ENCODE results near the gene CCM2L. TPM values are rescaled to one million over a fixed set of nuclear protein-coding genes. Genes with fewer than 3 reads are reported as not detected.
A peak's percentile ranks its signal among the peaks of the same experiment; 100 is the strongest.

The CCM2L gene
- polyA plus RNA-seq, 1 experiment: not detected

DNA sequence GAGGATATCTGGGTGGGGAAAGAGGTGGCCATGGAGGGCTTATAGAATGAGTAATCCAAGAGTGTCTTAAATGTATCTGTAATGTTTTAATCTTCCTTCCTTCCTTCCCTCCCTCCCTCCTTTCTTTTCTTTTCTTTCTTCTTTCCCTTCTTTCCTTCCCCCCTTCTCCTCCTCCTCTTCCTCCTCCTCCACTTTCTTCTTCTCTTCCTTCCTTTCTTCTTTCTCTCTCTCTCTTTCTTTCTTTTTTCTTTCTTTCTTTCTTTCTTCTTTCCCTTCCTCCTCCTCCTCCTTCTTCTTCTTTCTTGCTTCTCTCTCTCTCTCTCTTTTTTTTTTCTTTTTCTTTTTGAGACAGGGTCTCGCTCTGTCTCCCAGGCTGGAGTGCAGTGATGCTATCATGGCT, 49.0 kb downstream of the CCM2L start:
- TF ChIP-seq, protein P1, sequence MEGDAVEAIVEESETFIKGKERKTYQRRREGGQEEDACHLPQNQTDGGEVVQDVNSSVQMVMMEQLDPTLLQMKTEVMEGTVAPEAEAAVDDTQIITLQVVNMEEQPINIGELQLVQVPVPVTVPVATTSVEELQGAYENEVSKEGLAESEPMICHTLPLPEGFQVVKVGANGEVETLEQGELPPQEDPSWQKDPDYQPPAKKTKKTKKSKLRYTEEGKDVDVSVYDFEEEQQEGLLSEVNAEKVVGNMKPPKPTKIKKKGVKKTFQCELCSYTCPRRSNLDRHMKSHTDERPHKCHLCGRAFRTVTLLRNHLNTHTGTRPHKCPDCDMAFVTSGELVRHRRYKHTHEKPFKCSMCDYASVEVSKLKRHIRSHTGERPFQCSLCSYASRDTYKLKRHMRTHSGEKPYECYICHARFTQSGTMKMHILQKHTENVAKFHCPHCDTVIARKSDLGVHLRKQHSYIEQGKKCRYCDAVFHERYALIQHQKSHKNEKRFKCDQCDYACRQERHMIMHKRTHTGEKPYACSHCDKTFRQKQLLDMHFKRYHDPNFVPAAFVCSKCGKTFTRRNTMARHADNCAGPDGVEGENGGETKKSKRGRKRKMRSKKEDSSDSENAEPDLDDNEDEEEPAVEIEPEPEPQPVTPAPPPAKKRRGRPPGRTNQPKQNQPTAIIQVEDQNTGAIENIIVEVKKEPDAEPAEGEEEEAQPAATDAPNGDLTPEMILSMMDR (IDR thresholded peaks at IDR 0.05; ENCODE audit: insufficient read depth, low read depth, low read length): no peak
- no peak for DNase-seq (ENCODE audit: low read depth)
- H3K36me3 ChIP-seq (ENCODE audit: control insufficient read depth, insufficient read depth, low read length): no peaks in the 10 kb centered on the region
- H3K27me3 ChIP-seq (ENCODE audit: control insufficient read depth, insufficient read depth, low read length): peaks cover 23% of the 10 kb centered on the region
- POLR2A ChIA-PET: no interaction called here
- no peak overlapping the region for H3K4me3 ChIP-seq (ENCODE audit: low read depth, low read length)
- CTCF ChIA-PET: no interaction called here

DNA sequence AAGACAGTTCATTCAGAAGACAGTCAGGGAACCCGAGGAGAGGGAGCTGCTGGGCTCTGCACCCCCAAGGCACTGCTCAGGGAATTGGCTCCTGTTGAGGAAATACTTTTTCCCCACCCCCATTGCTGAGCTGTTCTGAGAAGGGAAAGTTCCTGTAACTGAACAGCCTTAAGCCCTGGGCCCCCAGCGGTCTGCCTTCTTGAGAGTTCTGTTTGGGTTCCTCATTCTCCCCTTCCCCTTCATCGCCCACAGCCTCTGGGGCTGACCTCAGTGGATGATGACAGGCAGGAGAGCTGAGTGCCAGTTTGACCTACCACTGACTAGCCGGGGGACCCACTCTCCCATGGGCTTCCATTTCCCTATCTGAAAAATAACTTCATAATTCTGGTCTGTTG, 52.5 kb downstream of the CCM2L start:
- ChIA-PET CTCF (interaction anchor here (1.0 to 1.4 kb wide), 3 partner anchors 11 to 216 kb away, joined by 3 to 4 read pairs (median 3); no protein-coding TSS in a partner anchor), POLR2A (interaction anchor here (0.5 kb wide), 1 partner anchor 382 kb away, joined by 3 read pairs; no protein-coding TSS in a partner anchor)

DNA sequence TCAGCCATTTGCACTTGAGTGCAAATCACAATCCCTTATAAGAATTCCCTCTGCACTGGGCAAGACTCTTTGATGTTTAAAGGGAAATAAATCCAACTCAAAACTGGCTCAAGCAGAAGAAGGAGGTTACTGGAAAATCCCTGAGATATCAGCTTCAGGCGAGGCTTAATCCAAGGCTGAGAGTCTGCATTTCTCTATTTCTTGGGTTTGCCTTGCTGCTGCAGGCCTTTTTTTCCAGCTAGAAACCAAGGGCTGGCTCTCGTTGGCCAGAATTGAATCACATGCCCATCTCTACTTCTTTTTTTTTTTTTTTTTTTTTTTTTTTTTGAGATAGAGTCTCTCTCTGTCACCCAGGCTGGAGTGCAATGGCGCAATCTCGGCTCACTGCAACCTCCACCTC, 53.5 kb downstream of the CCM2L start:
- no peak for DNase-seq (ENCODE audit: low read depth)
- CTCF ChIA-PET: interaction anchor here (1.0 to 1.6 kb wide), 2 partner anchors 28 to 29 kb away, joined by 3 to 5 read pairs; no protein-coding TSS in a partner anchor

More for the DNA sequence above, 52.5 kb downstream of the CCM2L start:
- DNase-seq (ENCODE audit: low read depth): no peak
- TF ChIP-seq, protein P1 (IDR thresholded peaks at IDR 0.05; ENCODE audit: insufficient read depth, low read depth, low read length): no peak
- Histone ChIP-seq H3K36me3 (ENCODE audit: control insufficient read depth, insufficient read depth, low read length) (no peaks in the 10 kb centered on the region), H3K4me3 (ENCODE audit: low read depth, low read length) (no peak overlapping the region), H3K27me3 (ENCODE audit: control insufficient read depth, insufficient read depth, low read length) (peaks cover 15% of the 10 kb centered on the region)

DNA sequence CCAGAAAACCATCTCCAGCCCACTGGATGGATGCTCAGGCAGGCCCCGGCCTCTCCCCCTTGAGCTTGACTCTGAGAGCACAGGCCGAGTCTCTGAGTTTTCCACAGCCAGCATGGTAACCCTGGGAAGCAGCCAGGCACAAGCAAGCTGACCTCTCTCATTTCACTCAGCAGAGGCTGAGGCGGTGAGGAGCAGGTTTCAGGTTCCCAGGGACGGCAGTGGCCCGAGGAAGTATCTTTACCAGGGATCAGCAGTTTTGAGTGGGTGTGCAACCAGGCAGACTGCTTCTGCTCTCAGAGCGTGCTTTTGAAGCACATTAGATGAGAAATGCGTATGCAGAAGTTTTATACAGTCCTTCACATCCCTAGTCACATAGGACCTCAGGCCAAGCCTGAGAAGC, 54.4 kb downstream of the CCM2L start:
- Histone ChIP-seq H3K36me3 (ENCODE audit: control insufficient read depth, insufficient read depth, low read length) (no peaks in the 10 kb centered on the region), H3K4me3 (ENCODE audit: low read depth, low read length) (no peak overlapping the region), H3K27me3 (ENCODE audit: control insufficient read depth, insufficient read depth, low read length) (peaks cover 10% of the 10 kb centered on the region)
- CTCF ChIA-PET: interaction anchor here (1.0 to 1.6 kb wide), 2 partner anchors 28 to 29 kb away, joined by 3 to 5 read pairs; no protein-coding TSS in a partner anchor
- POLR2A ChIA-PET: no interaction called here
- DNase-seq (ENCODE audit: low read depth): no peak
- TF ChIP-seq, protein P1 (IDR thresholded peaks at IDR 0.05; ENCODE audit: insufficient read depth, low read depth, low read length): no peak

More for the DNA sequence above, 53.5 kb downstream of the CCM2L start:
- POLR2A ChIA-PET: no interaction called here
- TF ChIP-seq, protein P1 (IDR thresholded peaks at IDR 0.05; ENCODE audit: insufficient read depth, low read depth, low read length): no peak
- Histone ChIP-seq H3K4me3 (ENCODE audit: low read depth, low read length) (no peak overlapping the region), H3K27me3 (ENCODE audit: control insufficient read depth, insufficient read depth, low read length) (peaks cover 13% of the 10 kb centered on the region), H3K36me3 (ENCODE audit: control insufficient read depth, insufficient read depth, low read length) (no peaks in the 10 kb centered on the region)

DNA sequence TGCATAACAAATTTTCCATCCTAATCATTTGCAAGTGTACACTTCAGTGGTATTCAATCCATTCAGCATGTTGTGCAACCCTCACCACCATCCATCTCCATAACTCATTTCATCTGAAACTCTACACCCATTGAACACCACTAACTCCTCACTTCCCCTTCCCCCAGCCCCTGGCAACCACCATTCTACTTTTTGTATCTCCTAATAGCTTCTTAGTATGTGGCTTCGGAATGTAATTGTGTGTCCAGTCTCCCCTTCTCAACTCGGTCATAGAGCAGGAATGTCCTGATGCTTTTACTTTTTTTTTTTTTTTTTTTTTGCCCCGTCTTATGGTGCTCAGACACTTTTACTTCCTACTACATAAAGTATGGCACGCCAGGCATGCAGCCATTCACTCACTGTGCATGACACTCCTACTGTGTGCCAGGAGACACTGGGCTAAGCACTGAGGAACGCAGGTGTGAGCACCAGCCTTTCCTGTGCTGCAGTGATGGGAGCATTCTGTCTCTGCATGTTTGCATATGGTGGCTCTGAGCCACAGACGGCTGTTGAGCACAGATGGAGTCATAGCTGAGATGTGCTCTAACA, 57.1 kb downstream of the CCM2L start:
- POLR2A ChIA-PET: interaction anchor here (0.6 to 0.7 kb wide), 2 partner anchors 472 to 560 kb away, joined by 7 read pairs; no protein-coding TSS in a partner anchor
- DNase-seq (ENCODE audit: low read depth): peak; percentile 96
- Histone ChIP-seq H3K27me3 (ENCODE audit: control insufficient read depth, insufficient read depth, low read length) (peaks cover under 1% of the 10 kb centered on the region; the same call in 1 of the 2 replicates), H3K4me3 (ENCODE audit: low read depth, low read length) (no peak overlapping the region), H3K36me3 (ENCODE audit: control insufficient read depth, insufficient read depth, low read length) (no peaks in the 10 kb centered on the region)
- CTCF ChIA-PET: interaction anchor here (0.6 to 3.2 kb wide), 5 partner anchors 24 to 347 kb away, joined by 3 to 14 read pairs (median 4); no protein-coding TSS in a partner anchor
- TF ChIP-seq, protein P1 (IDR thresholded peaks at IDR 0.05; ENCODE audit: insufficient read depth, low read depth, low read length): no peak
